GM23338 (cell line): ENCODE data around the gene AGAP1. TPM values are rescaled to one million over a fixed set of nuclear protein-coding genes. Genes with fewer than 3 reads are reported as not detected.

ENCODE experiments used
- CREB1 ChIP-seq: fragments of 250-450 bp; sonication (Bioruptor Pico); IDR thresholded peaks from 2 replicates; pipeline ENCODE4 v1.5.0; 2020; ENCODE audit warnings: low read depth, mild to moderate bottlenecking, moderate library complexity
- NANOG ChIP-seq: IDR thresholded peaks from 2 replicates; pipeline ENCODE4 v1.6.1; 2016; ENCODE audit warnings: antibody characterized with exemption, borderline replicate concordance
- ZNF462 ChIP-seq: fragments of 250-450 bp; sonication (Bioruptor Pico); IDR thresholded peaks from 2 replicates; pipeline ENCODE4 v1.5.0; 2020; ENCODE audit warnings: mild to moderate bottlenecking, moderate library complexity
- polyA plus RNA-seq: library from polyadenylated mRNA; unstranded; fragments of >200 nt; fragmentation: Nextera tagmentation; extraction: Ambion mirVana; gene quantifications from 2 replicates; pipeline ENCODE4 v1.2.1, GENCODE V29; 2016
- total RNA-seq: library from RNA; depleted of rRNA; stranded (reverse); fragments of >200 nt; shearing (Covaris generic); gene quantifications from 2 replicates; pipeline ENCODE4 v1.2.3, GENCODE V29; 2014
- TF ChIP-seq, protein P1 (sequence below), 2 experiments: fragments of 200-600 bp in 1 of 2; sonication (generic) in 1 of 2; conservative IDR thresholded peaks; 2 replicates each; pipeline versions ENCODE4 v1.5.1 to v1.6.1; 2016 to 2017; ENCODE audit warnings: antibody characterized with exemption in 2 of 2, low read depth in 2 of 2, mild to moderate bottlenecking in 2 of 2, moderate library complexity in 1 of 2
- TF ChIP-seq, protein P2 (sequence below): IDR thresholded peaks from 2 replicates; pipeline ENCODE4 v1.6.1; 2016; ENCODE audit warnings: antibody characterized with exemption

Gene AGAP1
- total and polyA plus RNA-seq, 2 experiments from 2014 or later: 13.3 to 27.9 TPM

GRCh38 chr2:235599596-235600338 lies 105.9 kb downstream of the AGAP1 start (continued):
- TF ChIP-seq ZNF462 (no peak), NANOG (no peak), CREB1 (CRISPR knock-in tag) (no peak)
- TF ChIP-seq, protein P1, sequence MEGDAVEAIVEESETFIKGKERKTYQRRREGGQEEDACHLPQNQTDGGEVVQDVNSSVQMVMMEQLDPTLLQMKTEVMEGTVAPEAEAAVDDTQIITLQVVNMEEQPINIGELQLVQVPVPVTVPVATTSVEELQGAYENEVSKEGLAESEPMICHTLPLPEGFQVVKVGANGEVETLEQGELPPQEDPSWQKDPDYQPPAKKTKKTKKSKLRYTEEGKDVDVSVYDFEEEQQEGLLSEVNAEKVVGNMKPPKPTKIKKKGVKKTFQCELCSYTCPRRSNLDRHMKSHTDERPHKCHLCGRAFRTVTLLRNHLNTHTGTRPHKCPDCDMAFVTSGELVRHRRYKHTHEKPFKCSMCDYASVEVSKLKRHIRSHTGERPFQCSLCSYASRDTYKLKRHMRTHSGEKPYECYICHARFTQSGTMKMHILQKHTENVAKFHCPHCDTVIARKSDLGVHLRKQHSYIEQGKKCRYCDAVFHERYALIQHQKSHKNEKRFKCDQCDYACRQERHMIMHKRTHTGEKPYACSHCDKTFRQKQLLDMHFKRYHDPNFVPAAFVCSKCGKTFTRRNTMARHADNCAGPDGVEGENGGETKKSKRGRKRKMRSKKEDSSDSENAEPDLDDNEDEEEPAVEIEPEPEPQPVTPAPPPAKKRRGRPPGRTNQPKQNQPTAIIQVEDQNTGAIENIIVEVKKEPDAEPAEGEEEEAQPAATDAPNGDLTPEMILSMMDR (conservative IDR thresholded peaks at IDR 0.05; ENCODE audit: low read depth in 2 of 2): no peak
- TF ChIP-seq, protein P2, sequence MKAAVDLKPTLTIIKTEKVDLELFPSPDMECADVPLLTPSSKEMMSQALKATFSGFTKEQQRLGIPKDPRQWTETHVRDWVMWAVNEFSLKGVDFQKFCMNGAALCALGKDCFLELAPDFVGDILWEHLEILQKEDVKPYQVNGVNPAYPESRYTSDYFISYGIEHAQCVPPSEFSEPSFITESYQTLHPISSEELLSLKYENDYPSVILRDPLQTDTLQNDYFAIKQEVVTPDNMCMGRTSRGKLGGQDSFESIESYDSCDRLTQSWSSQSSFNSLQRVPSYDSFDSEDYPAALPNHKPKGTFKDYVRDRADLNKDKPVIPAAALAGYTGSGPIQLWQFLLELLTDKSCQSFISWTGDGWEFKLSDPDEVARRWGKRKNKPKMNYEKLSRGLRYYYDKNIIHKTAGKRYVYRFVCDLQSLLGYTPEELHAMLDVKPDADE: no peak
